HG02798 (cell line): ENCODE results near the gene CYP17A1.
A peak's percentile ranks its signal among the peaks of the same experiment; 100 is the strongest.

Experiments used
- ATAC-seq: cut with Tn5 transposase; IDR thresholded peaks from one replicate; pipeline ENCODE4 v1.9.1; 2021; ENCODE audit warnings: mild to moderate bottlenecking; ENCODE audit not compliant: unreplicated experiment, poor library complexity

Gene CYP17A1

GRCh38 chr10:102811346-102811745 is 25.9 kb downstream of the CYP17A1 start:
- ATAC-seq: no peak

DNA sequence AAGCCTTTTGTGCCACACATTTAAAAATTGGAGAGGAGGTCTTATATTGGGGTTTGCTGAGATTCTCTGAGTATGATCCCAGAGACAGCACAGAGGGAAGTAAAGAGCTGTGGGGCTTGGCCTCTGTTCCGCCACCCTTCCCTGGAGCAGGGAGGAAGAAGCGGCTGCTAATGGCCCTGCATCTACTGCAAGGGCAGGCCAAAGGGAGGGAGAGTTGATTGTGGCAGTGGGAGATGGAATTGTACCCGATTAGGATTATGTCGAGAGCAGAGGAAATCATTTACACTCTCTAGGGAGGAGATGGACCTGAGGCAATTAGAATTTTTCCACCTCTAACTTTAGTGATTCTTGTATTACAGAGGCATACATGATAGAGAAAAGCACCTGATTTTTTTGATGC is 28.8 kb downstream of the CYP17A1 start:
- ATAC-seq: no peak

GRCh38 chr10:102804382-102805055 is 32.7 kb downstream of the CYP17A1 start:
- ATAC-seq: no peak

DNA sequence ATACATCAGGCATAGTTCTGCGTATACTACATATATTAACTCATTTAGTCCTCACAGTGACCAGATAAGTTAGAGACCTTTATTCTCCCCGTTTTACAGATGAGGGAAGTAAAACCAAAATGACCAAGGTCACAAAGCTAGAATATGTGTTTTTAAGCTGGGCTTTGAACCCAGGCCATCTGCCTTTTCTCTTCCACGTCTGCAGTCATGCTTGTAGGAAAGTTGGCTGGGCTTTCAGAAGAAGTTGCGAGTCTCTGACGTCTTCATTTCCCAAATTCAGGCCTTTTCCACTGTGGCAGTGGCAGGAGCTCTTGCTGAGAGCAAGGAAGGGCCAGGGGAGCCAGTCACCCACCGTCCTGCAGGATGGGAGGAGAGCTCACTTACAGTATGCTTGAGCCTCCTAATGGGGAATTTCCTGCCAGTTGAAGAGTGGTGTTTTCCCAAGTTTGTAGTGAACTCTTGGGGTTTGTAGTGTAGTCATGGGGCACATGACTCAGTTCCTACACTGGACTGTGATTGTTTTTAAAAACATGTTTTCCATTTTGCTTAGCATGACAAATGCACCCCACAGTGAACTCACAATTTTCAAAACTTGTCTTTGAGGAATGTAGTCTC is 34.2 kb downstream of the CYP17A1 start:
- ATAC-seq: no peak

- no peak for ATAC-seq
Observed at GRCh38 chr10:102801978-102802377, 35.2 kb downstream of the CYP17A1 start.

GRCh38 chr10:102801496-102801895 is 35.7 kb downstream of the CYP17A1 start:
- ATAC-seq: no peak

- no peak for ATAC-seq
Observed at GRCh38 chr10:102800611-102801335, 36.4 kb downstream of the CYP17A1 start.

GRCh38 chr10:102799691-102800471 is 37.3 kb downstream of the CYP17A1 start:
- no peak for ATAC-seq

DNA sequence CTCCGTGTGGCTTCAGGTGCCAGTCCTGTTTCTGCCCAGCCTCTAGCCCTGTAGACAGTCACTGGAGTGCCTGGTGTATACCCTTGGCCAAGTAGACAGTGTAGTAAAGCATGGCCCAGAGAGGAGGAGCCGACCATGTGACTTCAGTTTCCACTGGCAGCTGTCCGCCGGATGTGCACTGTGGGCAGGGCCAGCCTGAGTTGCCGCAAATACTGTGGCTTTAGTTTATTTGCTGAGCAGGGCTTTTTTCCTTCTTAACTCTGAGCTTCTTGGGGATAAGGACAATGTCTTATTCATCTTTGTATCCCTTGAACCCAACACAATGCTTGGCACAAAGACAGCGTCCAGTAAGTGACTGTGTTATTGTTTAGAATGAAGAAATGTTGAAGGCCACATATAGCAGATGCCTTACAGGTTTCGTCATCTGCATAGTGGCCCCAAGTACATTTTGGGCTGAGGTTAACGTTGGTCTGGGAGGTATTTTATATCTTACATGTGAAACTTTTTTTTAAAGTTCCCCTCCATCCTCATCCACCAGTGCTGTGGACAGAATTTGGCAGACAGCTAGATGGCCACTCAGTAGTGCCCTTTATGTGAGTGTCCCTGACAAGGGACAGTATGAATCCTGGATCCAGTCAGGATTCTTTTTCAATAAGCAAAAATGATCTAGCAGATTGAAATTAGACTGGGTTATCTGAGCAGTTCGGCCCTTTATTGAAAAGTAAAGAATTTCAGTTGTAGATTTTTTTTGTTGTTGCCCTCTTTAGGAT is 40.6 kb downstream of the CYP17A1 start:
- peak; percentile 96 for ATAC-seq

GRCh38 chr10:102795453-102796406 is 41.5 kb downstream of the CYP17A1 start:
- ATAC-seq: no peak

GRCh38 chr10:102791754-102792395 is 45.3 kb downstream of the CYP17A1 start:
- no peak for ATAC-seq

DNA sequence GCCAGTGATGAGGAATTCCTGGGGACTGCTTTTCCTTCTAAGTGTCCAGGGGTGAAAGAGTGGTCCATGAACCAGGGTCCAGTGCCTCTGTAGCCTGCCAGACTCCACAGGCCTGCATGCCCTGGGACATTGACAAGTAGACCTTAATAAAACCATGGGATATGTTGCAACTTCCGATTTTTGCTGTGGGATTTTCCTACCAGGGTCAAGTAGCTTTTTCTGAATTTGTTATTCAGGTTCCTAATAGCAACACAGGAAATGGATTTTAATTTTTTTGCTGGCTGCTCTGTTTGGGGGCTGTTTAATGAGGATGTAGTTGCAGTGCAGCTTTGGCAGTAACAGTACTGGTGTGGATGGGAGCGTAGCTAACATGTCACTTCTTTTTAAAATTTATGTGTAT is 51.4 kb downstream of the CYP17A1 start:
- no peak for ATAC-seq

DNA sequence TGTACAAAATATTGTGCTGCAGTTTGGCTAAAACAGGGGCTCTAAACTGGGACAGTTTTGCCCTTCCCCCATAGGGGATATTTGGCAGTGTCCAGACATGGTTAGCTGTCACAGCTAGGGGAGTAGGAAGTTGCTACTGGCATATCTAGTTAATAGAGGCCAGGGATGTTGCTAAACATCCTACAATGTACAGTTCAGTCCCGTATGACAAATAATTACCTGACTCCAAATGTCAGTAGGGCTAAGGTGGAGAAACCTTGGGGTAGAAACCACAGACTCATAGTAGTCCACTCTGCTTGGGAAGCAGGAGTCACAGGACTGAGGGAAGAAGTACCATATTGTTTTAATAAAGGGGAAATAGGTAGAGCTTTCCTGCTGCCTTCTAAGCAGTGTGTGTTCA is 53.6 kb downstream of the CYP17A1 start:
- ATAC-seq: no peak

GRCh38 chr10:102782673-102783551 is 54.3 kb downstream of the CYP17A1 start:
- ATAC-seq: no peak

GRCh38 chr10:102781921-102782557 is 55.2 kb downstream of the CYP17A1 start:
- ATAC-seq: no peak

GRCh38 chr10:102781090-102781920 is 55.9 kb downstream of the CYP17A1 start:
- ATAC-seq: no peak
